VCaP (cell line): ENCODE measurements around the gene PDPN.

Experiments used
- H3K27ac ChIP-seq: fragments of 450-650 bp; 2 replicates; pipeline ENCODE4 v1.5.1; 2017
- CTCF ChIP-seq: fragments of 450-650 bp; conservative IDR thresholded peaks from 2 replicates; pipeline ENCODE4 v1.5.1; 2017; ENCODE audit warnings: mild to moderate bottlenecking, moderate library complexity

Gene PDPN

GRCh38 chr1:13583595-13583965 is at the start of gene PDPN:
Gene PDPN, plus strand, starts transcription at chr1:13583832. Its CDS starts 202 bp downstream, at chr1:13584034.
- H3K27ac ChIP-seq = no peak within 1 kb of the TSS
- TF ChIP-seq CTCF = no peak

- no peak for TF ChIP-seq CTCF
- no peak overlapping the region for H3K27ac ChIP-seq
These were observed 48.4 kb upstream of the PDPN start for GRCh38 chr1:13535227-13535626.

GRCh38 chr1:13536571-13536970 is 47.1 kb upstream of the PDPN start:
- H3K27ac ChIP-seq = no peak overlapping the region
- no peak for TF ChIP-seq CTCF

- H3K27ac ChIP-seq = no peak overlapping the region
- no peak for TF ChIP-seq CTCF
These were observed 44.8 kb upstream of the PDPN start for GRCh38 chr1:13538832-13539231.

GRCh38 chr1:13539683-13540082 is 43.9 kb upstream of the PDPN start:
- no peak overlapping the region for H3K27ac ChIP-seq
- TF ChIP-seq CTCF = no peak

- TF ChIP-seq CTCF = no peak
- H3K27ac ChIP-seq = no peak overlapping the region
These were observed 42.8 kb upstream of the PDPN start for GRCh38 chr1:13540866-13541265.

GRCh38 chr1:13541435-13542215 is 42.0 kb upstream of the PDPN start:
- no peak overlapping the region; the same call in 1 of the 2 replicates for H3K27ac ChIP-seq
- no peak for TF ChIP-seq CTCF
